Stomach (tissue), 9 donors: ENCODE measurements around the gene MAST4. TPM values are rescaled to one million over a fixed set of nuclear protein-coding genes. Genes with fewer than 3 reads are reported as not detected.

ENCODE experiments used
- DNase-seq, 2 donors: peaks; one replicate each; pipeline versions ENCODE4 v3.0.0 to v3.0.0-alpha.2; 2013 to 2019
- H3K27ac ChIP-seq, 5 donors: fragments of 200-600 bp in 4 of 5; sonication (generic) in 4 of 5; one replicate each; pipeline ENCODE4 v1.5.1; 2013 to 2019; ENCODE audit warnings: mild to moderate bottlenecking in 1 of 5, moderate library complexity in 1 of 5
- H3K27me3 ChIP-seq, 3 donors: fragments of 200-600 bp; sonication (generic); one replicate each; pipeline ENCODE4 v1.5.1; 2017 to 2019; ENCODE audit warnings: mixed run types in 1 of 3
- H3K36me3 ChIP-seq, 4 donors: fragments of 200-600 bp; sonication (generic); 1 replicate in 3 of 4; 2 replicates in 1 of 4; pipeline ENCODE4 v1.5.1; 2016 to 2019
- H3K4me1 ChIP-seq, 4 donors: fragments of 200-600 bp; sonication (generic); one replicate each; pipeline ENCODE4 v1.5.1; 2016 to 2019
- H3K4me3 ChIP-seq, 4 donors: fragments of 200-600 bp; sonication (generic) in 3 of 4; one replicate each; pipeline ENCODE4 v1.5.1; 2016 to 2019; ENCODE audit warnings: mild to moderate bottlenecking in 1 of 4
- H3K9me3 ChIP-seq, 4 donors: fragments of 200-600 bp; sonication (generic); one replicate each; pipeline ENCODE4 v1.5.1; 2016 to 2019
- EP300 ChIP-seq: sonication (generic); formaldehyde crosslinking; IDR thresholded peaks from one replicate; pipeline ENCODE4 v1.6.1; 2017; ENCODE audit warnings: antibody characterized with exemption
- POLR2A ChIP-seq, 4 donors: fragments of 450-650 bp; IDR thresholded peaks; one replicate each; pipeline ENCODE4 v1.6.1; 2016; ENCODE audit warnings: antibody characterized with exemption in 4 of 4, control low read depth in 2 of 4, mild to moderate bottlenecking in 1 of 4, moderate library complexity in 1 of 4
- POLR2AphosphoS5 ChIP-seq, 3 donors: sonication (generic); formaldehyde crosslinking; IDR thresholded peaks; one replicate each; pipeline ENCODE4 v1.6.1; 2016; ENCODE audit warnings: antibody characterized with exemption in 3 of 3
- WGBS, 5 donors: extraction: QIAGEN DNeasy Blood & Tissue Kit in 3 of 5; methylation state at CpG; one replicate each; pipeline versions ENCODE4 v1.1.5 to v1.1.7; 2013 to 2018; 5-methylcytosine and 5-hydroxymethylcytosine counted together
- intact Hi-C: fragments of 100-400 bp; cut with DNase I; formaldehyde crosslinking; loops from one replicate; pipeline ENCODE4 v1.15.1; 2023; ENCODE audit warnings: low total_unique reads
- polyA plus RNA-seq, 3 donors: library from polyadenylated mRNA; stranded (reverse); fragments of 200-250 nt; gene quantifications; one replicate each; pipeline ENCODE4 v1.2.3, GENCODE V29; 2013
- total RNA-seq, 5 donors: library from RNA; depleted of rRNA; stranded (reverse); fragments of >200 nt; gene quantifications; one replicate each; pipeline versions ENCODE4 v1.1.0 to v1.2.3, GENCODE V29; 2014 to 2016
- TF ChIP-seq, protein P1 (sequence below), 7 experiments: fragments of 450-650 bp in 4 of 7; fragments of 200-600 bp in 3 of 7; sonication (generic) in 3 of 7; IDR thresholded peaks; one replicate each; pipeline ENCODE4 v1.5.1; 2016 to 2019; ENCODE audit warnings: antibody characterized with exemption in 7 of 7, control low read depth in 2 of 7, mild to moderate bottlenecking in 1 of 7
- donor health status: healthy with polysubstance abuse.
- donor health status: Bipolar disorder and iron deficiency.
- donor health status: healthy.

Gene MAST4
- total and polyA plus RNA-seq, 8 donors: 1.5 to 52.5 (median 32.1) TPM

DNA sequence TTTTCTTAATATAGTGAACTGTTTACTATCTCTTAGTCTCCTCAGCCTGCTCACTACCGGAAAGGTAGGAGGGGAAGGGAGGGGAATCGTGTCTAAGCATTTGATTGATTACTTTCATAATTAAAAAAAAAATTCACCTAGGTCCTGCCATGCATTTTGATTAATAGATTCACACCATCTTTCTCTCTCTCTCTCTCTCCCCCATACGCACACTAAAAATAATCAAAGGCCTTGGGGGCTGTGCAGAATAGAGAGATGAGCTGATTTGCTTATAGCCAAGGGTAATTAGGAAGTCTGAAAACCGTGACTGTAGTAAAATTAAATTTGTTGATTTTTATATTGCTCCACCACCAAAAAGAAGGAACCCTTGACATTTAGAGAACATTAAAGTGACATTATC, 550.8 kb downstream of the MAST4 start:
- TF ChIP-seq POLR2A (IDR thresholded peaks at IDR 0.05): no peak
- TF ChIP-seq POLR2AphosphoS5 (IDR thresholded peaks at IDR 0.05): no peak
- no peak for TF ChIP-seq EP300
- TF ChIP-seq, protein P1, sequence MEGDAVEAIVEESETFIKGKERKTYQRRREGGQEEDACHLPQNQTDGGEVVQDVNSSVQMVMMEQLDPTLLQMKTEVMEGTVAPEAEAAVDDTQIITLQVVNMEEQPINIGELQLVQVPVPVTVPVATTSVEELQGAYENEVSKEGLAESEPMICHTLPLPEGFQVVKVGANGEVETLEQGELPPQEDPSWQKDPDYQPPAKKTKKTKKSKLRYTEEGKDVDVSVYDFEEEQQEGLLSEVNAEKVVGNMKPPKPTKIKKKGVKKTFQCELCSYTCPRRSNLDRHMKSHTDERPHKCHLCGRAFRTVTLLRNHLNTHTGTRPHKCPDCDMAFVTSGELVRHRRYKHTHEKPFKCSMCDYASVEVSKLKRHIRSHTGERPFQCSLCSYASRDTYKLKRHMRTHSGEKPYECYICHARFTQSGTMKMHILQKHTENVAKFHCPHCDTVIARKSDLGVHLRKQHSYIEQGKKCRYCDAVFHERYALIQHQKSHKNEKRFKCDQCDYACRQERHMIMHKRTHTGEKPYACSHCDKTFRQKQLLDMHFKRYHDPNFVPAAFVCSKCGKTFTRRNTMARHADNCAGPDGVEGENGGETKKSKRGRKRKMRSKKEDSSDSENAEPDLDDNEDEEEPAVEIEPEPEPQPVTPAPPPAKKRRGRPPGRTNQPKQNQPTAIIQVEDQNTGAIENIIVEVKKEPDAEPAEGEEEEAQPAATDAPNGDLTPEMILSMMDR (IDR thresholded peaks at IDR 0.05): no peak
- no peak for DNase-seq
- Histone ChIP-seq H3K27me3 (no peaks in the 10 kb centered on the region), H3K4me1 (peaks cover 0 to 5% (median 0%) of the 10 kb centered on the region in 4 donors), H3K9me3 (no peaks in the 10 kb centered on the region), H3K27ac (no peak overlapping the region), H3K4me3 (no peak overlapping the region), H3K36me3 (peaks cover 39 to 92% (median 79%) of the 10 kb centered on the region in 4 donors)
- whole genome bisulfite sequencing, 5 donors: 81 to 94% (median 88%) methylated on average over 4 of the region's 4 CpGs
- intact Hi-C loops: loop anchor here (5.0 kb wide), 1 partner anchor 165 kb away; no protein-coding TSS in a partner anchor

DNA sequence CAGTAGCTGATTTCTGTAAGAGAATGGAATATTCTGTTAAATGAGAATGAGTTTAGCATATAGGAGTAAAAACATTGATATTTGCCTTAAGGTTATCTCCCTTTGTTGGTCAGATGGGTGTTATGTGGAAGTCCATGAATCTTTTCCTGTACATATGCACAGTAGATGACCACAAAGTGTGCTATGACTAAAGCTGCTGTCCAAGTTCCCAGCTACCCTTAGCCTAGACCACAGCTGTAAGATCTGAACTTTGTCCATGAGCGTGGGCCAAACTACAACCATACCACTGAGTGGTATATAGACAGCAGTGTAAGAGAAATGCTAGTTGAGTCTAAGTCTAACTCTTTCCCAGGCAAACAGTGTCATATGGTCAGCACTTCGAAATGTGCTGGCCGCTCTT, 551.6 kb downstream of the MAST4 start:
- no peak overlapping the region for H3K27ac ChIP-seq
- H3K36me3 ChIP-seq: peaks cover 39 to 88% (median 78%) of the 10 kb centered on the region in 4 donors
- intact Hi-C loops: loop anchor here (5.0 kb wide), 1 partner anchor 165 kb away; no protein-coding TSS in a partner anchor
- H3K27me3 ChIP-seq: no peaks in the 10 kb centered on the region
- TF ChIP-seq EP300: no peak
- no peak for TF ChIP-seq POLR2AphosphoS5 (IDR thresholded peaks at IDR 0.05)
- no peak for TF ChIP-seq POLR2A (IDR thresholded peaks at IDR 0.05)
- TF ChIP-seq, protein P1 (IDR thresholded peaks at IDR 0.05): no peak
- 95 to 100% (median 97%) methylated on average over 3 of the region's 3 CpGs for WGBS, 5 donors
- DNase-seq: no peak
- no peak overlapping the region for H3K4me3 ChIP-seq
- H3K9me3 ChIP-seq: no peaks in the 10 kb centered on the region
- H3K4me1 ChIP-seq: peaks cover 0 to 5% (median 0%) of the 10 kb centered on the region in 4 donors

DNA sequence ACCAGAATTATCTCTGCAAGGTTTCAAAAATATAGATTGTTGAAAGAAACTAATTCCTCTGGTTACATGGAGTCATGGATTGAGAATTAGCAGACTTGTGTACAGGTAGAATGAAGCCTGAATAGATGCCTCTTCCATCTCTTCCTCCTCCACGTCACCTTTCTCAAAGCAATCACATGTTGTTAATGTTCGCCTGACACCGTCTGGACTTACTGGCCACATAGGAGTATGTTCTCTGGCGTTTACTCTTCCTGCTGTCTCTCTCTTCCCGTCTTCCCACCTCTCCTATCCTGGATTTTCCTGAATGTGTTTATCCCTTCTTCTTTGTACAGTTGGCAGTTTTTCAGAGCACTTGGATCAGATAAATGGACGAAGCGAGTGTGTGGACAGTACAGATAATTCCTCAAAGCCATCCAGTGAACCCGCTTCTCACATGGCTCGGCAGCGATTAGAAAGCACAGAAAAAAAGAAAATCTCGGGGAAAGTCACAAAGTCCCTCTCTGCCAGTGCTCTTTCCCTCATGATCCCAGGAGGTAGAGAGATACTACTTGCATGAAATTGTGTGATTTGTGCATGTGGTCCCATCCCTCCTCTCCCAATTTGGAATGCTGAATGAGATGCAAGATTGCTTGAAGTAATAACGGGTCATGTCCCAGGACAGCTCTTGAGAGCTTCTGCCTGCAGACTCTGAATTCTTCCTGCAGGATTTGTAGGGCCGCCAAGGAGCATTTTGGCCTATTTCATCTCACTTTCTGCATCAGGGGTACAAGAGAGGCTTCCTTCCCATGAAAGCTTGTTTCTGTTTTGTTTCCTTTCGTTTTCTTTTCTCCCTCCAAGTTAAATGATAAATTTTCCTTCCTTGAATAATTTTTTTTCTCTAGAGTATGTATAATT, 553.1 kb downstream of the MAST4 start:
- intact Hi-C loops: loop anchor here (5.0 kb wide), 1 partner anchor 167 kb away; no protein-coding TSS in a partner anchor
- peaks cover 0 to 5% (median 0%) of the 10 kb centered on the region in 4 donors for H3K4me1 ChIP-seq
- WGBS, 5 donors: 69 to 85% (median 77%) methylated on average over 14 of the region's 14 CpGs
- peak overlapping the region in 2 of 5 donors; percentile 3 to 23 for H3K27ac ChIP-seq
- peak overlapping the region; percentile 2 to 13 (median 6) for H3K4me3 ChIP-seq
- H3K27me3 ChIP-seq: no peaks in the 10 kb centered on the region
- no peaks in the 10 kb centered on the region for H3K9me3 ChIP-seq
- TF ChIP-seq, protein P1 (IDR thresholded peaks at IDR 0.05): no peak
- TF ChIP-seq EP300 (no peak), POLR2AphosphoS5 (IDR thresholded peaks at IDR 0.05) (no peak), POLR2A (IDR thresholded peaks at IDR 0.05) (no peak)
- H3K36me3 ChIP-seq: peaks cover 36 to 88% (median 77%) of the 10 kb centered on the region in 4 donors
- peak in 1 of 2 donors; percentile 48 for DNase-seq

DNA sequence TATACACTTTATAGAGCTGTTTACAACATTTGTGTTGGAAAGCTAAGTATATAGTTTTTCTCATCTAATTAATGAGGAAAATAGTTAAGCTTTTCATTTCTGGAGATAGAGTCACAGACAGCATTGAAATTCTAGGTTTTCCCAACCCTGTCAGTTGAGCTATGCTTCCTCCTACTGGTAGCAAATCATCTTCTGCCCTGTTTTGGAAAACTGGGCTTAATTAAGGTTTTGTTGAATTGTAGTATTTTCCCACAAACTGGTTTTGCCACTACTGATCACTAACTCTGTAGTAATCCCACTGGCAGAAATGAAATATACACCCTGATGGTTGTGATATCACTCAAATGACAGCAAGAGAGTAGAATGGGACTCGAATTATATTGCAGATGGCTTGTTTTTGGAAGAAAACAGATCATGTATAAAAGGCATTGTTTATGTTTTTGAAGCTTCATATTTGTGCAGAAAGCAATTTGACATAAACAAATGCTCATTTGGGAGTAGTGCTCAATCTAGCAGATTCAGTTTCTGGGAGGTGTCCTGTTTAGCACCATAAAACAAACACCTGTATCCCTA, 553.8 kb downstream of the MAST4 start:
- no peak for TF ChIP-seq POLR2A (IDR thresholded peaks at IDR 0.05)
- TF ChIP-seq, protein P1 (IDR thresholded peaks at IDR 0.05): peak in 2 of 7 experiments; percentile 27 to 42
- no peak for TF ChIP-seq EP300
- TF ChIP-seq POLR2AphosphoS5 (IDR thresholded peaks at IDR 0.05): no peak
- intact Hi-C loops: loop anchor here (5.0 kb wide), 1 partner anchor 168 kb away; no protein-coding TSS in a partner anchor
- H3K9me3 ChIP-seq: no peaks in the 10 kb centered on the region
- no peaks in the 10 kb centered on the region for H3K27me3 ChIP-seq
- 58 to 72% (median 60%) methylated on average over 1 of the region's 1 CpG for WGBS, 5 donors
- DNase-seq: peak in 1 of 2 donors; percentile 47
- peak overlapping the region in 1 of 5 donors; percentile 23 for H3K27ac ChIP-seq
- peaks cover 0 to 5% (median 0%) of the 10 kb centered on the region in 4 donors for H3K4me1 ChIP-seq
- H3K36me3 ChIP-seq: peaks cover 33 to 88% (median 77%) of the 10 kb centered on the region in 4 donors
- peak overlapping the region in 2 of 4 donors; percentile 3 to 8 for H3K4me3 ChIP-seq
